Gastrocnemius medialis (tissue), 4 donors: ENCODE measurements around the gene SHB. TPM values are rescaled to one million over a fixed set of nuclear protein-coding genes. Genes with fewer than 3 reads are reported as not detected.

Experiments
- ATAC-seq, 2 donors: fragments of 150-250 bp; one replicate each; pipeline ENCODE4 v1.9.1; 2016
- DNase-seq, 2 donors: peaks; one replicate each; pipeline ENCODE4 v3.0.0-alpha.2; 2019
- H3K27ac ChIP-seq, 4 donors: fragments of 200-600 bp; sonication (generic); 1 replicate in 1 of 4; 2 replicates in 3 of 4; pipeline ENCODE4 v1.5.1; 2016 to 2018; ENCODE audit warnings: mild to moderate bottlenecking in 2 of 4, moderate library complexity in 1 of 4
- H3K27me3 ChIP-seq, 3 donors: fragments of 200-600 bp; sonication (generic) in 2 of 3; 1 replicate in 1 of 3; 2 replicates in 2 of 3; pipeline versions ENCODE4 v1.5.1 to v1.6.0; 2016 to 2019; ENCODE audit warnings: mild to moderate bottlenecking in 1 of 3, moderate library complexity in 1 of 3
- H3K36me3 ChIP-seq, 2 donors: fragments of 200-600 bp; sonication (generic) in 1 of 2; one replicate each; pipeline ENCODE4 v1.5.1; 2017 to 2018
- H3K4me1 ChIP-seq, 2 donors: fragments of 200-600 bp; sonication (generic) in 1 of 2; one replicate each; pipeline ENCODE4 v1.5.1; 2016 to 2017; ENCODE audit warnings: mild to moderate bottlenecking in 2 of 2
- H3K4me3 ChIP-seq, 4 donors: fragments of 200-600 bp; sonication (generic) in 3 of 4; 1 replicate in 1 of 4; 2 replicates in 3 of 4; pipeline ENCODE4 v1.5.1; 2016 to 2019; ENCODE audit warnings: mild to moderate bottlenecking in 2 of 4
- H3K9me3 ChIP-seq, 3 donors: fragments of 200-600 bp; sonication (generic) in 2 of 3; 1 replicate in 1 of 3; 2 replicates in 2 of 3; pipeline ENCODE4 v1.5.1; 2016 to 2019
- POLR2A ChIP-seq, 2 donors: fragments of 450-650 bp; IDR thresholded peaks; one replicate each; pipeline ENCODE4 v1.6.1; 2017; ENCODE audit warnings: antibody characterized with exemption in 2 of 2, mild to moderate bottlenecking in 2 of 2, moderate library complexity in 2 of 2
- in situ Hi-C, 4 donors: fragments of 200-750 bp; cut with MboI; loops; one replicate each; pipeline versions ENCODE4 v1.15.0 to v1.8.0; 2017; ENCODE audit warnings: low sequenced_read_pairs in 4 of 4
- intact Hi-C: fragments of 100-400 bp; cut with DNase I; formaldehyde crosslinking; loops from one replicate; pipeline ENCODE4 v1.15.1; 2023; ENCODE audit warnings: low total_unique reads
- total RNA-seq, 4 donors: library from RNA; depleted of rRNA; stranded (reverse); fragments of >200 nt; gene quantifications; one replicate each; pipeline versions ENCODE4 v1.1.0 to v1.2.3, GENCODE V29; 2016
- TF ChIP-seq, protein P1 (sequence below), 5 experiments: fragments of 450-650 bp in 3 of 5; fragments of 200-600 bp in 2 of 5; sonication (generic) in 2 of 5; IDR thresholded peaks in 4 of 5; conservative IDR thresholded peaks in 1 of 5; 1 replicate in 4 of 5; 2 replicates in 1 of 5; pipeline ENCODE4 v1.5.1; 2016 to 2019; ENCODE audit warnings: antibody characterized with exemption in 5 of 5, mild to moderate bottlenecking in 3 of 5, moderate library complexity in 3 of 5

The SHB gene
- total RNA-seq, 4 donors from 2014 or later, result 1.2 to 6.1 (median 4.6) TPM

DNA sequence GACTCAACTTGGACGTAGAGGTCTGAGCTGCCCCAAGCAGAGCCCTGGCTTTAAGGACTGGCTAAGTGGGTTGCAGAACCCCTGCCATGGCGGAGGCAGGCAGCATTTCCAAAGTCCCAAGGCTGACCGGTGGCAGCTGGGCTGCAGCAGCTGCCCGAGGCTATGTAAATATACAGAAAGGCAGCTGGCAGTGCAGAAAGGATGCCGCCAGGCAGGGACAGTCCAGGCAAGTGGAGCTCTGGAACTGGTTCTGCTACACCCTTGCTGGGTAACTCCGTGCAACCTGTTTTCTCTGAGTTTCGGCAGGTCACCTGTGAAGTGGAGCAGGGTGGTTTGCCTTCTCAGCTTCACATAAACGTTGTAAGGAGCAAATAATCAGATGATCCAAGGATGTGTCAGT, 46.0 kb downstream of the SHB start:
- Histone ChIP-seq H3K9me3 (no peaks in the 10 kb centered on the region), H3K4me1 (peaks cover 48 to 57% of the 10 kb centered on the region in 2 donors), H3K27ac (no peak overlapping the region), H3K36me3 (no peaks in the 10 kb centered on the region), H3K4me3 (no peak overlapping the region), H3K27me3 (no peaks in the 10 kb centered on the region)
- TF ChIP-seq POLR2A (IDR thresholded peaks at IDR 0.05), result no peak
- no peak for DNase-seq
- intact Hi-C loops, result loop anchor here (5.0 kb wide), 1 partner anchor 51 kb away; no protein-coding TSS in a partner anchor
- in situ Hi-C loops, result no loop called here
- no peak for ATAC-seq

DNA sequence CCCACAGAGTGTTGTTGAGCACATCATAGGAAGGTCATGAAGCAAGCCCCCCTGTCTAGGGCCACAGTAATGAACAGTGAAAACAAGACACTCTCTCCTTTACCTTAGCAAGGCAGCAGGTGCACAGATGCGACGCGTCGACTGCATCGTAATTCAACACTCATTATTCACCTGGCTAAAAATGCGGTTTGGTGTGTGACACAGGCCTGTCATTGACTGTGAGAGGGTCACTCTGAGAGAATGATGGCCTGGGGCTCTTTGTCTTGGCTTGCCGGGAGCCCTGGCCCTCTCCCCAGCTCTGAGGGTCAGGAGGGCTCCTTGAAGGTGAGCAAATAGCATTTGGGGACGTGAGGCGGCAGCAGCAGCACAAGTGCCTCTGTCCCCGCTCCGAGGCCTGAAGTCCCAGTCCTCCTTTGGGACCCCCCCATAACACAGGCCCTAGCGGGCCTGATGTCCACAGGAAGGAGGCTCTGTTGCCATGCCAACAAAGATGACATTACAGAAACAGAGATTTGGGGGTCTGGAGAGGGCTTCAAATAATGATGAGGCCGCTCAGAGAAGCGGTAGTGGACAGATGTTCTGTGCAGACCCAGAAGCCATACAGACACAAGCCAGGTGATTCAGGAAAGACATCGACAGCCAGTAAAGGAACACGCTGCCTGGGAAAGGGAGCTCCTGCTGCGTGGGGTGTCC, 46.7 kb downstream of the SHB start:
- DNase-seq, result no peak
- TF ChIP-seq, protein P1, sequence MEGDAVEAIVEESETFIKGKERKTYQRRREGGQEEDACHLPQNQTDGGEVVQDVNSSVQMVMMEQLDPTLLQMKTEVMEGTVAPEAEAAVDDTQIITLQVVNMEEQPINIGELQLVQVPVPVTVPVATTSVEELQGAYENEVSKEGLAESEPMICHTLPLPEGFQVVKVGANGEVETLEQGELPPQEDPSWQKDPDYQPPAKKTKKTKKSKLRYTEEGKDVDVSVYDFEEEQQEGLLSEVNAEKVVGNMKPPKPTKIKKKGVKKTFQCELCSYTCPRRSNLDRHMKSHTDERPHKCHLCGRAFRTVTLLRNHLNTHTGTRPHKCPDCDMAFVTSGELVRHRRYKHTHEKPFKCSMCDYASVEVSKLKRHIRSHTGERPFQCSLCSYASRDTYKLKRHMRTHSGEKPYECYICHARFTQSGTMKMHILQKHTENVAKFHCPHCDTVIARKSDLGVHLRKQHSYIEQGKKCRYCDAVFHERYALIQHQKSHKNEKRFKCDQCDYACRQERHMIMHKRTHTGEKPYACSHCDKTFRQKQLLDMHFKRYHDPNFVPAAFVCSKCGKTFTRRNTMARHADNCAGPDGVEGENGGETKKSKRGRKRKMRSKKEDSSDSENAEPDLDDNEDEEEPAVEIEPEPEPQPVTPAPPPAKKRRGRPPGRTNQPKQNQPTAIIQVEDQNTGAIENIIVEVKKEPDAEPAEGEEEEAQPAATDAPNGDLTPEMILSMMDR (IDR thresholded peaks at IDR 0.05 in 4 of 5, conservative IDR thresholded peaks at IDR 0.05 in 1 of 5), result no peak
- no peak for TF ChIP-seq POLR2A (IDR thresholded peaks at IDR 0.05)
- Histone ChIP-seq H3K4me3 (no peak overlapping the region), H3K4me1 (peaks cover 51 to 54% of the 10 kb centered on the region in 2 donors), H3K9me3 (no peaks in the 10 kb centered on the region), H3K27ac (no peak overlapping the region), H3K36me3 (no peaks in the 10 kb centered on the region), H3K27me3 (no peaks in the 10 kb centered on the region)
- in situ Hi-C loops, result no loop called here
- no peak for ATAC-seq
- intact Hi-C loops, result loop anchor here (5.0 kb wide), 1 partner anchor 50 kb away; no protein-coding TSS in a partner anchor

DNA sequence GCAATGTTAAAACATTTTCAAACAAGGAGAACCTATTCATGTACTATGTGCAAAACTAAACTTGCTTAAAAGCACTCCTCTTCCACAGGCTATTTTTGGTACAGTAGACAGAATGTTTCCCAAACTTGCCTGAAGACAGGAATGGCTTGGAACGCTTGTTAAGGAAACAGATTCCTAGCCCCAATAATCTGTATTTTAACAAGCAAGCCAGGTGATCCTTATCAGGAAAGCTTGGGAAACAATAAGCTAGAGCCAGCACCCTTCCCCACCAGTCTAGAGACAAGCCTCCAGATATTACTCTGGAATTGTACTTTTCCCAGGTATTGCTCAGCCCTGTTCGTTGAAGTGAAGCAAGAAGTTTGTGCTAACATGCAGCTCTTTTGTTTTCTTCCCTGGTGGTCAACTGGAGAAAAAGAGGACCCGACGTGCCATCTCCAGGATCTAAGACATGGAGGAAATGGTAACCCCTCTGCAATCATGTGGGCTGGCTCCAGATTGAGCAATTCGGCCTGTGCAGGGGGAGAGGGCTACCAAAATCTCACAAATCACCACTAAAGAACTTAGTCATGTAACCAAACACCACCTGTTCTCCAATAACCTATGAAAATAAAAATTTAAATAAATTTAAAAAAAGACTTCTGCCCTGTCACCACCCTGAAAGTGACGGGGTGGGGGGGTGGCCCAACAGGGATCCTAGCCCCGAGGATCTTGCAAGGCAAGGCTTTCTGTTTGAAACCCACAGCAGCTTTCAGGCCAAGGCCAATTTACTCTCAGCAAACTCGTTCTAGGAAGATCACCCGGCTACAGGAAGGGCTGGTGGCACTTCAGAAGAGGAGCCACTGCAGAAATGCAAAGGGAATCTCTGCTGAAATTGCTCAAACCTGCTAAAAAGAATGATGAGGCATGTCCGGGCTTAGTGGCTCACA, 48.6 kb downstream of the SHB start:
- Histone ChIP-seq H3K27me3 (no peaks in the 10 kb centered on the region), H3K27ac (no peak overlapping the region), H3K4me3 (no peak overlapping the region), H3K4me1 (peaks cover 44 to 49% of the 10 kb centered on the region in 2 donors), H3K9me3 (no peaks in the 10 kb centered on the region), H3K36me3 (no peaks in the 10 kb centered on the region)
- intact Hi-C loops, result loop anchor here (5.0 kb wide), 1 partner anchor 48 kb away; no protein-coding TSS in a partner anchor
- DNase-seq, result no peak
- ATAC-seq, result no peak
- in situ Hi-C loops, result no loop called here
- TF ChIP-seq, protein P1 (IDR thresholded peaks at IDR 0.05 in 4 of 5, conservative IDR thresholded peaks at IDR 0.05 in 1 of 5), result no peak
- no peak for TF ChIP-seq POLR2A (IDR thresholded peaks at IDR 0.05)

DNA sequence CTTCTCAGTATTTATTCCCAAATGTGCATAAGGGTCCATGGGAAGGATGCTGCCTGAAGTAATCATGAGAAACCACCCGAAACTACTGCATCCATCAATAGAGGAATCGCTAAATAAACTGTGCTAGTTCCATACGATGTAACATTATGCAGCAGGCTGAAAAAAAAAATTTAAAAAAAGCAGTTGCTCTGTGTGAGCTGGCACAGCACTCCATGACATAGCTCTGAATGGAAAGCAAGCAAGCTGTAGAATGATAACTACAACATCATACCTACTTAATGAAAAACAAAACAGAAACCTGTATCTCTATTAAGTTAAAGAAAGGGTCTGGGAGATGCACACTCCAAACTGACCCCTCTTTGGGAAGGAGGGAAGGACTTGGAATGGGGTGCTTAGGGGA, 49.3 kb downstream of the SHB start:
- Histone ChIP-seq H3K4me1 (peaks cover 38 to 42% of the 10 kb centered on the region in 2 donors), H3K36me3 (no peaks in the 10 kb centered on the region), H3K27ac (no peak overlapping the region), H3K27me3 (no peaks in the 10 kb centered on the region), H3K9me3 (no peaks in the 10 kb centered on the region), H3K4me3 (no peak overlapping the region)
- TF ChIP-seq POLR2A (IDR thresholded peaks at IDR 0.05), result no peak
- TF ChIP-seq, protein P1 (IDR thresholded peaks at IDR 0.05 in 4 of 5, conservative IDR thresholded peaks at IDR 0.05 in 1 of 5), result no peak
- intact Hi-C loops, result loop anchor here (5.0 kb wide), 1 partner anchor 47 kb away; no protein-coding TSS in a partner anchor
- DNase-seq (no peak), ATAC-seq (no peak)
- in situ Hi-C loops, result no loop called here
